GM21360 (cell line): Measurements from ENCODE around the gene ADAMTSL2.

ENCODE experiments used
- ATAC-seq: cut with Tn5 transposase; IDR thresholded peaks from one replicate; pipeline ENCODE4 v1.9.1; 2021; ENCODE audit warnings: mild to moderate bottlenecking, moderate library complexity; ENCODE audit not compliant: unreplicated experiment

The ADAMTSL2 gene

DNA sequence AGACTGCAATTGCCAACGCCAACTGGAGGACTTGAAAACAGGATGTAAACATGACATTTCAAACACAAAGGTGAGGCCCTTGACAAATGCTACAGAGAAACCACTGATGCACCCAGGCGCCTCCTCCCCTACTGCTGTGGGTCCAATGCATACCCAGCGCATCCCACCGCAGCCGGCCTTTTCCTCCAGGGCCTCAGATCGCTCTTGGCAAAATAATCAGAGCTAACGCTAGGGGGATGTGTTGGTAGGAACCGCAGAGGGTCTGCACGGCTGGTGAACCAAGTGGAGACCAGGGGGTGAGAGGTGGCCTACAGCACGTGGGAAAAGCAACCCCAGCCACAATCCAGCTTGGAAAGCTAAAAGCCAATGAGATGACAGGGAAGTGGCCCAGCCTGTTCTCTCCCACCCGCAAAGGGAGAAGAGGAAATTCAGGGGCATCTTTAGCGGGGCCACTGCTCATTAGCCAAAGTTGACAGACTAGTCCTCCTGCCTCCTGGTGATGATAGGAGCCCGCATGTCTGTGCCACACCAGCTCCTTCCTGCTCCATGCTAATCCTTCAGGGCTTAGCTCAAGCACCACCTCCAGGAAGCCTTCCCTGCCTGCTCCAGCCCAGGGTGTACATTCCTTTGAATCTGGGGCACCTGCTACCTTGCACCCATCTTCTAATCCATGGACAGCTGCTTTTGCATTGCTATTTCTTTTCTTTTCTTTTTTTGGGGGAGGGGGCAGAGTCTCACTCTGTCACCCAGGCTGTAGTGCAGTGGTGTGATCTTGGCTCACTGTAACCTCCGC is 68.8 kb downstream of the ADAMTSL2 start:
- ATAC-seq, result no peak

DNA sequence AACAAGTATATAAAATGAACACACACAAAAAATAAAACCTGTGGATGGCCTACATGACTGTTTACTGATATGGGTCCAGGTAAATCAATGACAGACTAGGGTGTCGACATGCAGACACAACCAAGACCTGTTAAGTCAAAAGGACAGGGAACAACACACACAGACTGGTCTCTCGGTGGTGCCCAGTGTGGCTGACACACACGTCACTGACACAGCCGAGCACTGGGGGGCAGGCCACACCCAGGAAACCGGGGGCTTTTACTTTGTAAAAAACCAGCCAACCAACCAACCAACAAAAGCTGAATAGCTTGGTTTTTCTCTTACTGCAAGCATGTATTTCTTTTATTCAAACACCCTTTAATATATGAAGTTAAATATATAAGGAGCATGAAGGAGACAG is 69.7 kb downstream of the ADAMTSL2 start:
- ATAC-seq, result no peak

GRCh38 chr9:133604856-133605255 is 70.4 kb downstream of the ADAMTSL2 start:
- ATAC-seq, result no peak

- no peak for ATAC-seq
These were observed 70.9 kb downstream of the ADAMTSL2 start for GRCh38 chr9:133605446-133605845.

DNA sequence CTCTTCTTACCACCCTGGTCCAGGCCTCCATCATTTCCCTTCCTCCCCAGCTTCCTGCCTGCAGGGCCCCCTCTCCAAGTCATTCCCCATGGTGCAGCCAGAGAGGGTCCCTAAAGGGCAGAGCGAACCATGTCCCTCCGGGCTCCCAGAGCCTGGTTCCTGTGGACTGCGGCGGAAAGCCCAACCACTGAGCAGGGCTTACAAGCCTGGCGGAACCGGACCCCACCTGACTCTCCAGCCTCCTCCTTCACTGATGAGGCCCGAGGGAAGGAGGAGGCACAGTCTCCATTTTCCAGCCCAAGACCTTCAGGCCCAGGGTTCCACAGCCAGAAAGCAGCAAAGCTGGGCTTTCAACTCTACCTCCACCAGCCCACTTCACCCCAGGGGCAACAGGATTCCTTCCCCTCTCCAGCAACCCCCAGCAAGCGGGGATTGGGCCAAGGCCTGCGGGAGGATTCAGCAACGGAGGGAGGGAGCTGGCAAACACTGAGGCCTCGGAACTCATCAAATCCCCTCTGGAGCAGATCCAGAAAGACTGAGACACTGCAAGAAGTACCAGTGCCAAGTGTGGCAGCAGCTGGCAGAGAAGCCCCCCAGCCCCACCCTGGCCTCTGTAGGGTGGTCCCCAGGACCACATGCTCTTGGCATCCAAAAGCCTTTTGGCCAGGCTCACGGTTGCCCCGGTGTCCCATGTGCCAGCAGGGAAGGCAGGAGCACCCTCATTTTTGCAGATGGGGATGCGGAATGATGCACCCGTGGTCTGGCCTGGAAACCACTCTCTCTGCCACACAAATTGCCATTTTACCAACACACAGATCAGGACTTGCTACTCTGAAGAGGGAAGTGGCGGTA is 71.6 kb downstream of the ADAMTSL2 start:
- no peak for ATAC-seq

DNA sequence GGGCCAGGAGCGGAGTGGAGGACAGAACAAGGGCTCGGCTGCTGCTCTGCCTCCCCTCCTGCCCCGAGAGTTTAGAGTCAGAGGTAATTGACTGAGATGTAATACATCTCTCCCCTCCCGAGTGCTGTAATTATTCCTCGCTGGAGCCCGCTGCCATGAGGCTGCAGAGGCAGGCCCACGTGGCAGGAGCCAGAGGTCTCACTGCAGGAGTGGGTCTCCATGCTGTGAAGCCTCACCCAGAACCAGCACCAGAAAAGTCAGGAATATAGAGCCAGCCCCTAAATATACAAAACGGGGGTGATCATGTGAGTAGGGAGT is 72.2 kb downstream of the ADAMTSL2 start:
- ATAC-seq, result no peak

- ATAC-seq, result no peak
These were observed 72.9 kb downstream of the ADAMTSL2 start for GRCh38 chr9:133607381-133607780.

GRCh38 chr9:133607976-133608375 is 73.5 kb downstream of the ADAMTSL2 start:
- ATAC-seq, result no peak

DNA sequence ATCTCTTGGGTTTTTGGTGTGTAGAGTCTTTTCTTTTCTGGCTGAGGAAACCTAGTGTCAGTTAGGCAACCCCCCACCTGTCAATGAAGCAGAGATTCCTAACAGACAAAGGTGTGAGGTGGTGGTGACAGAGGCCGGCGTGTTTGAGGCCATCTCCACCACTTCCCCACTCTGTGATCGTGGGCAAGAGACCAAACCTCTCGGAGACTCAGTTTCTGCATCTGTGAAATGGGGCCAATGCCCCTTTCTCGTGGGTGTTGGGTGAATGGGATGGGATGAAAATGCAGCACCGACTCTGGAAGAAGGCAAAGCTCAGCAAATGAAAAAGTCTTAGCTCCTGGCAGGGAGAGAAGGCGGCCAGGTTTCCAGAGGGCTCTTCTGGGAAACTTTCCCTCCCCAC is 73.9 kb downstream of the ADAMTSL2 start:
- no peak for ATAC-seq

- no peak for ATAC-seq
These were observed 74.4 kb downstream of the ADAMTSL2 start for GRCh38 chr9:133608889-133609288.

GRCh38 chr9:133609311-133610098 is 75.0 kb downstream of the ADAMTSL2 start, which contains the start of gene FAM163B:
Gene FAM163B, minus strand, starts transcription at chr9:133609389. Its CDS starts 29,166 bp downstream, at chr9:133580223.
- no peak for ATAC-seq

GRCh38 chr9:133610845-133611244 is 76.3 kb downstream of the ADAMTSL2 start:
- no peak for ATAC-seq

- no peak for ATAC-seq
These were observed 77.5 kb downstream of the ADAMTSL2 start for GRCh38 chr9:133612051-133612450.

GRCh38 chr9:133612816-133613215 is 78.3 kb downstream of the ADAMTSL2 start:
- ATAC-seq, result no peak

GRCh38 chr9:133613432-133613831 is 78.9 kb downstream of the ADAMTSL2 start:
- ATAC-seq, result no peak

DNA sequence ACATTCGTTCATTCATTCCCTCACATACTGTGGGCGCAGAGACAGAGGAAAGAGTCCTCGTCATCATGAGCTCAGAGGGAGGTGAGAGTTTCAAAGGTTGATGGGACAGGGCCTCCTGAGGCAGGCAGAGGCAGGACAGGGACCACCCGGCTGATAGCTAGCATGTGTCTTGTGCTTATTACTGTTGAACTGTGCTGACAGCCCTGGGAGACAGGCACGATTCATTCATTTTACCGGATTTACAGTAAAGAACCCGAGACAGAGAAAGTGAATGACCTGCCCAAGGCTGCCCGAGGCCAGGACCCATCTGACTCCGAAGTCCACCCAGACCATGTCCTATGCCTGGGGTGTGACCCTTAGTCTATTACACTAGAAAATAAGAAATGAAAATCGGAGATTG is 79.6 kb downstream of the ADAMTSL2 start:
- no peak for ATAC-seq

- no peak for ATAC-seq
These were observed 80.2 kb downstream of the ADAMTSL2 start for GRCh38 chr9:133614678-133615077.

- no peak for ATAC-seq
These were observed 80.7 kb downstream of the ADAMTSL2 start for GRCh38 chr9:133615186-133615585.

DNA sequence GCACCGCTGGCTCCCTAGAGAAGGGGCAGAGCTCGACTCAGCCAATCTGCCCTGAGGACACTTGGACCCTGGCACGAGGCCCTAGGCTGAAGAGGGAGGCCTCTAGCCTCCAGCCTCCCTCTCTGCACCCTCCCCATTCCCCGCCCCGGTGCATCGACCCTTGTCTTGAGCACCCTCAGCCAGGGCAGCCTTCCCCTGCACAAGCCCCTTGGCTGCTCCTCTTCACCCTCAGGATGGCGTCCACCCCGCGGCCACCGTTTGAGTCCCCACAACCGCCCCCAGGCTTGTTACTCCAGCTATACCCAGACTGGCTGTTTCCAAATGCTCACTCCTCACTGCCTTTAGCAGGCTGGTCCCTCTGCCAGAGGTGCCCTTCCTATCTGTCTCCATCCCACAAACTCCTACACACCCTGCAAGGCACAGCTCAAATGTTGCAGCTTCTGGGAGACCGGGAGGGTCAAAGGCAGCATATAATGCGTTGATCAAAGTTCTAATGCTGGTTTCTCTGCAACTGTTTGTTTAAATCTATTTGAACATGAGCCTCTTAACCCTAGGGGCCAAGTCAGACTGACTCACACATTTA is 81.2 kb downstream of the ADAMTSL2 start:
- ATAC-seq, result no peak

GRCh38 chr9:133616643-133617405 is 82.3 kb downstream of the ADAMTSL2 start:
- ATAC-seq, result no peak
